Mesenchymal stem cell (in vitro differentiated cells and primary cell): ENCODE measurements around the gene TESK2.

Source experiments
- DNase-seq: peaks from one replicate; pipeline ENCODE4 v3.0.0-alpha.2; 2013
- H2AFZ ChIP-seq: one replicate; pipeline ENCODE4 v1.6.1; 2013; ENCODE audit warnings: low read depth, mild to moderate bottlenecking, control low read depth, inconsistent platforms, low read length, moderate library complexity
- H2AK5ac ChIP-seq: 2 replicates; pipeline ENCODE4 v1.6.1; 2013; ENCODE audit warnings: low read length, moderate library complexity, mild to moderate bottlenecking, inconsistent platforms; ENCODE audit not compliant: severe bottlenecking
- H2BK120ac ChIP-seq: one replicate; pipeline ENCODE4 v1.6.1; 2013; ENCODE audit warnings: low read depth, mild to moderate bottlenecking, inconsistent platforms, low read length, moderate library complexity
- H2BK12ac ChIP-seq, 2 experiments: one replicate each; pipeline ENCODE4 v1.6.1; 2013; ENCODE audit warnings: inconsistent platforms in 2 of 2, low read length in 2 of 2, mild to moderate bottlenecking in 2 of 2, moderate library complexity in 2 of 2, control low read depth in 1 of 2
- H2BK15ac ChIP-seq: one replicate; pipeline ENCODE4 v1.6.1; 2013; ENCODE audit warnings: mild to moderate bottlenecking, low read depth, inconsistent platforms; ENCODE audit not compliant: poor library complexity, severe bottlenecking
- H2BK5ac ChIP-seq: 2 replicates; pipeline ENCODE4 v1.6.1; 2013; ENCODE audit warnings: low read depth, mild to moderate bottlenecking, low read length, control low read depth, inconsistent platforms; ENCODE audit not compliant: poor library complexity, severe bottlenecking
- H3K14ac ChIP-seq, 2 experiments: one replicate each; pipeline ENCODE4 v1.6.1; 2013; ENCODE audit warnings: inconsistent platforms in 2 of 2, low read length in 2 of 2, control low read depth in 1 of 2, mild to moderate bottlenecking in 1 of 2, moderate library complexity in 1 of 2
- H3K18ac ChIP-seq, 2 experiments: one replicate each; pipeline ENCODE4 v1.6.1; 2013; ENCODE audit warnings: inconsistent platforms in 2 of 2, low read length in 2 of 2, control low read depth in 1 of 2, low read depth in 1 of 2, mild to moderate bottlenecking in 1 of 2
- H3K23ac ChIP-seq, 2 experiments: one replicate each; pipeline ENCODE4 v1.6.1; 2013; ENCODE audit warnings: inconsistent platforms in 2 of 2, low read length in 2 of 2, mild to moderate bottlenecking in 2 of 2, moderate library complexity in 2 of 2, control low read depth in 1 of 2
- H3K27ac ChIP-seq: 2 replicates; pipeline ENCODE4 v1.5.1; 2013; ENCODE audit warnings: mild to moderate bottlenecking, moderate library complexity, low read length, control low read depth, inconsistent platforms; ENCODE audit not compliant: poor library complexity, severe bottlenecking
- H3K27me3 ChIP-seq, 2 experiments: 2 replicates each; pipeline versions ENCODE4 v1.6.1 to v1.7.0; 2013; ENCODE audit warnings: low read length in 2 of 2, mild to moderate bottlenecking in 2 of 2, moderate library complexity in 2 of 2, control low read depth in 1 of 2, inconsistent platforms in 1 of 2; ENCODE audit not compliant: control insufficient read depth in 1 of 2, insufficient read depth in 1 of 2
- H3K36me3 ChIP-seq, 2 experiments: 2 replicates each; pipeline versions ENCODE4 v1.6.1 to v1.7.0; 2013; ENCODE audit warnings: low read length in 2 of 2, control low read depth in 1 of 2, inconsistent platforms in 1 of 2, low read depth in 1 of 2, mild to moderate bottlenecking in 1 of 2; ENCODE audit not compliant: insufficient read depth in 2 of 2, control insufficient read depth in 1 of 2
- H3K4ac ChIP-seq, 2 experiments: one replicate each; pipeline ENCODE4 v1.6.1; 2013; ENCODE audit warnings: inconsistent platforms in 2 of 2, low read length in 2 of 2, mild to moderate bottlenecking in 2 of 2, moderate library complexity in 2 of 2, control low read depth in 1 of 2, low read depth in 1 of 2
- H3K4me1 ChIP-seq: 2 replicates; pipeline ENCODE4 v1.6.1; 2013; ENCODE audit warnings: low read depth, low read length, control low read depth; ENCODE audit not compliant: control insufficient read depth, insufficient read depth
- H3K4me2 ChIP-seq: 2 replicates; pipeline ENCODE4 v1.6.1; 2013; ENCODE audit warnings: low read length, mild to moderate bottlenecking, inconsistent platforms; ENCODE audit not compliant: poor library complexity, severe bottlenecking
- H3K4me3 ChIP-seq, 2 experiments: 2 replicates each; pipeline versions ENCODE4 v1.5.1 to v1.7.0; 2013; ENCODE audit warnings: low read length in 2 of 2, mild to moderate bottlenecking in 2 of 2, control low read depth in 1 of 2, low read depth in 1 of 2; ENCODE audit not compliant: insufficient read depth in 1 of 2
- H3K79me1 ChIP-seq: replicated peaks from 2 replicates; pipeline ENCODE4 v1.6.1; 2013; ENCODE audit warnings: mild to moderate bottlenecking, control low read depth, low read length, inconsistent platforms; ENCODE audit not compliant: poor library complexity, severe bottlenecking
- H3K9ac ChIP-seq: 2 replicates; pipeline ENCODE4 v1.7.0; 2013; ENCODE audit warnings: mild to moderate bottlenecking, low read length, moderate library complexity
- H3K9me3 ChIP-seq: 2 replicates; pipeline ENCODE4 v1.7.0; 2013; ENCODE audit warnings: mild to moderate bottlenecking, low read length; ENCODE audit not compliant: control insufficient read depth
- H4K8ac ChIP-seq: one replicate; pipeline ENCODE4 v1.6.1; 2013; ENCODE audit warnings: inconsistent platforms, mild to moderate bottlenecking, low read length, moderate library complexity
- H4K91ac ChIP-seq: one replicate; pipeline ENCODE4 v1.6.1; 2013; ENCODE audit warnings: mild to moderate bottlenecking, low read length, inconsistent platforms
- WGBS: methylation state at CpG from one replicate; pipeline ENCODE4 v1.1.7; 2013; ENCODE audit warnings: mixed read lengths; 5-methylcytosine and 5-hydroxymethylcytosine counted together

TESK2 gene

GRCh38 chr1:45326627-45327623, 164.0 kb downstream of the TESK2 start, which contains the start of gene HPDL:
Gene HPDL (plus strand): TSS chr1:45326895. CDS start chr1:45327149, 254 bp downstream.
- Histone ChIP-seq H3K36me3 (peaks cover 17 to 37% of the 10 kb centered on the region in 2 experiments), H3K4me1 (peaks cover 5% of the 10 kb centered on the region), H2AFZ (peak within 1 kb of the TSS; percentile 2), H3K4me2 (no peak within 1 kb of the TSS), H3K4ac (peak within 1 kb of the TSS; percentile 42 to 71), H3K14ac (peak within 1 kb of the TSS in 1 of 2 experiments; percentile 31), H3K27ac (no peak within 1 kb of the TSS), H3K79me1 (no peaks in the 10 kb centered on the region), H3K23ac (peak within 1 kb of the TSS in 1 of 2 experiments; percentile 74), H3K9me3 (no peaks in the 10 kb centered on the region), H3K27me3 (peaks cover 0 to 5% of the 10 kb centered on the region in 2 experiments), H4K8ac (peak within 1 kb of the TSS; percentile 90), H2BK120ac (no peak within 1 kb of the TSS), H3K9ac (peak within 1 kb of the TSS; percentile 52), H2BK5ac (no peak within 1 kb of the TSS), H4K91ac (peak within 1 kb of the TSS; percentile 92), H3K4me3 (peak within 1 kb of the TSS in 1 of 2 experiments; percentile 84), H3K18ac (peak within 1 kb of the TSS; percentile 27 to 70), H2AK5ac (no peak within 1 kb of the TSS), H2BK15ac (peak within 1 kb of the TSS; percentile 77), H2BK12ac (peak within 1 kb of the TSS in 1 of 2 experiments; percentile 81)
- DNase-seq, result peak; percentile 42
- WGBS, result 49% methylated on average over 96 of the region's 96 CpGs

- H3K9me3 ChIP-seq, result no peaks in the 10 kb centered on the region
- H2BK5ac ChIP-seq, result no peak overlapping the region
- no peak overlapping the region for H2AFZ ChIP-seq
- H3K36me3 ChIP-seq, result peaks cover 7 to 27% of the 10 kb centered on the region in 2 experiments
- H3K27ac ChIP-seq, result no peak overlapping the region
- no peak overlapping the region for H4K91ac ChIP-seq
- H3K79me1 ChIP-seq, result no peaks in the 10 kb centered on the region
- no peak overlapping the region for H3K18ac ChIP-seq
- H3K23ac ChIP-seq, result no peak overlapping the region
- H3K4ac ChIP-seq, result no peak overlapping the region
- no peak overlapping the region for H2AK5ac ChIP-seq
- H2BK15ac ChIP-seq, result no peak overlapping the region
- WGBS, result 69% methylated on average over 6 of the region's 6 CpGs
- peak overlapping the region in 1 of 2 experiments; percentile 84 for H3K4me3 ChIP-seq
- H3K9ac ChIP-seq, result peak overlapping the region; percentile 52
- no peak overlapping the region for H3K14ac ChIP-seq
- DNase-seq, result no peak
- no peak overlapping the region for H4K8ac ChIP-seq
- no peak overlapping the region for H2BK12ac ChIP-seq
- H3K4me2 ChIP-seq, result no peak overlapping the region
- H3K4me1 ChIP-seq, result peaks cover 5% of the 10 kb centered on the region
- peaks cover 0 to 5% of the 10 kb centered on the region in 2 experiments for H3K27me3 ChIP-seq
- H2BK120ac ChIP-seq, result no peak overlapping the region
Observed at GRCh38 chr1:45325851-45326506, 165.0 kb downstream of the TESK2 start.

- no peaks in the 10 kb centered on the region for H3K9me3 ChIP-seq
- H2BK12ac ChIP-seq, result no peak overlapping the region
- no peak overlapping the region for H3K23ac ChIP-seq
- H4K8ac ChIP-seq, result no peak overlapping the region
- DNase-seq, result no peak
- H2AFZ ChIP-seq, result no peak overlapping the region
- WGBS, result 89% methylated on average over 10 of the region's 10 CpGs
- peaks cover 5% of the 10 kb centered on the region for H3K4me1 ChIP-seq
- H3K4me3 ChIP-seq, result no peak overlapping the region
- H3K4me2 ChIP-seq, result no peak overlapping the region
- H2AK5ac ChIP-seq, result no peak overlapping the region
- H2BK120ac ChIP-seq, result no peak overlapping the region
- no peak overlapping the region for H4K91ac ChIP-seq
- no peak overlapping the region for H3K27ac ChIP-seq
- H2BK15ac ChIP-seq, result no peak overlapping the region
- peaks cover 0 to 12% of the 10 kb centered on the region in 2 experiments for H3K36me3 ChIP-seq
- no peak overlapping the region for H2BK5ac ChIP-seq
- H3K9ac ChIP-seq, result no peak overlapping the region
- H3K14ac ChIP-seq, result no peak overlapping the region
- H3K79me1 ChIP-seq, result no peaks in the 10 kb centered on the region
- H3K18ac ChIP-seq, result no peak overlapping the region
- no peak overlapping the region for H3K4ac ChIP-seq
- H3K27me3 ChIP-seq, result peaks cover 4 to 12% of the 10 kb centered on the region in 2 experiments
Observed at GRCh38 chr1:45322486-45323040, 168.4 kb downstream of the TESK2 start.
